Left forelimb (tissue), 1 donor: ENCODE data around the gene CYP26B1.
"Not testable (repeated sequence)": the region's sequence is repeated elsewhere in the genome, so short reads cannot be mapped to it uniquely, and the experiment has no call there.

Experiments
- DNase-seq: peaks from one replicate; pipeline ENCODE4 v3.0.0-alpha.2; 2018; ENCODE audit warnings: low spot score

The CYP26B1 gene

GRCh38 chr2:72109291-72109690 lies 38.4 kb downstream of the CYP26B1 start:
- no peak for DNase-seq

DNA sequence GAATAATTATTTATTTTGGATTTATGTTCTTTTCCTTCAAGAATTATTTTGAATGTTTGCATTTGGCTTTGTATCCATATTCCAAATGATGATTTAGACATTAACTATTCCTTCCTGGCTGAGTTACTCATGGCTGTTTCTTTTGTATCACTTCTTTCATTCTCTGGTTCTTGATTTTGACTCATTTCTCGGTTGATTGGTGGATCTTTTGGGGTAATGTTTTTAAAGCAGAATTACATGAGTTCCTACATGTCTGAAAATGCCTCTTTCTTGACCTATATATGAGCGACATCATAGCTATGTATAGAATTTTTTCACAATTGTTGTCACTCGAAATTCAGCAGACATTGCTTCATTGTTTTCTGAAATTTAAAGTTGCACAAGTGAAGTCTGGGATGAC lies 39.5 kb downstream of the CYP26B1 start:
- DNase-seq = no peak

DNA sequence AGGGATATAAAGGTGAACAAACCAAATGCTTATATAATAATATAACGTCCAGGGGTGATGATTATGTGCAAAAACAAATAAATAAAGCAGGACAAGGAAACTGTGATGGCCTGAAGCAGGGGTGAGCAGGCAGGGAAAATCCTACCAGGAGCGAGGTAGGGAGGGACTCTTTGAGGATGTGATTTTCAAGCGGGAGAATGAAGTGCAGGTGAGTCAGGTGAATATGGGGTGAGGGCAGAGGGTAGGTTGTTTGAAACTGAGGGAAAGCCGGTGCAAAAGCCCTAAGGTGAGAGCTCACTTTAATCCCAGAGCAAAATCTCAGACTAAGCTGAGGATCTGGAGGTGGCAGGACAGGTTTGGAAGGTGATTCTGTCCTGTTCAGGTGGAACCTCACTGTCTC lies 40.7 kb downstream of the CYP26B1 start:
- no peak for DNase-seq

- no peak for DNase-seq
Observed at GRCh38 chr2:72104821-72105588, 42.7 kb downstream of the CYP26B1 start.

DNA sequence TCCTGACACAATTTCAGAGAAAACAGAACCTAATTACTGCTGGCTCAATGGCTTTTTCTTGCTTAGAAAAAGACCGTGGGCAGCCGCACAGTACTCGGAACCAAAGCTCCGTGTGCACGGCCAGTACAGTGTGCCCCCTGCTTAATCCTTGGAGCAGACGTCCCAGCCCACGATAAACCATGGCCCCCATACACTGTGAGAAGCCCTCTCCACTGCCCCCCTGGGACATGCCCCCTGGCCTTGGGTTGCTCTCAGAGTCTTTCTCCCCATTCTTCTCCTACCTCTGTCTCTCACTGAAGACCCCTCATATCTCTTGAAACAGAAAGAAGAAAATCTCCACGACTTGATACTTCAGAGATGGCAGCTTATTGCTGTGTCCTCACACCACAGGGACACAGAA lies 44.0 kb downstream of the CYP26B1 start:
- DNase-seq = no peak

GRCh38 chr2:72103161-72103560 lies 44.5 kb downstream of the CYP26B1 start:
- no peak for DNase-seq

GRCh38 chr2:72098935-72099334 lies 48.7 kb downstream of the CYP26B1 start:
- no peak for DNase-seq

DNA sequence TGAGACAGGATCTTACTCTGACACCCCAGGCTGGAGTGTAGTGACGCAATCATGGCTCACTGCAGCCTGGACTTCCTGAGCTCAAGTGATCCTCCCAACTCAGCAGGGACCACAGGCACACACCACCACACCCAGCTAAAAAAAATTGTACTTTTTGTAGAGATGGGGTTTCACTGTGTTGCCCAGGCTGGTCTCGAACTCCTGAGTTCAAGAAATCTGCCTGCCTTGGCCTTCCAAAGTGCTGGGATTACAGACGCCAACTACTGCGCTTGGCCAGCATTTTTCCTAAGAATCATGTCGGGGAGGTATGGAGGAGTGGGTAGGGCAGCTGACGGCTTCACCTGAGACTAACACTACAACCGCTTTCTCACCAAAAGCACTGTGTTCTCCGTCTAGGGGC lies 50.4 kb downstream of the CYP26B1 start:
- DNase-seq = no peak

- no peak for DNase-seq
Observed at GRCh38 chr2:72096181-72096580, 51.5 kb downstream of the CYP26B1 start.

- no peak for DNase-seq
Observed at GRCh38 chr2:72095364-72095763, 52.3 kb downstream of the CYP26B1 start.

GRCh38 chr2:72094701-72095100 lies 53.0 kb downstream of the CYP26B1 start:
- no peak for DNase-seq

DNA sequence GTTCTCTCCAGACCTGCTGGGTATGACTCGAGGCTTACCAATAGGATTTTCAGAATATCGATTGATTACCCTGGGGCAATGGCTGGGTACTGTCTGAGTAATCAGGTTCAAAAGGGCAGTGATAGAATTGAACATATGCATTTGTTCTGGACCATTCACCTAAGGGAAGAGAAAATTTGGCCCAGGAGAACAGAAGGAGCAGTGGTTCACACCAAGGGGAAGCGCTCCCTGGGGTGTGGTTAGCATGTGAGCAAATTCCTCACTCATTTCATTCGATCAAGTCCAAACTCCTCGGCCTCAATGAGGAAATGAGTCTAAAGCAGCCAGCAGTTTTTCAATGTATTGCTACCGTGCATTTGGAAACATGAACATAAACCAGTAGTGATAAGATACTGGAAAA lies 55.6 kb downstream of the CYP26B1 start:
- no peak for DNase-seq

- no peak for DNase-seq
Observed at GRCh38 chr2:72090781-72091482, 56.7 kb downstream of the CYP26B1 start.

- no peak for DNase-seq
Observed at GRCh38 chr2:72090271-72090720, 57.4 kb downstream of the CYP26B1 start.

GRCh38 chr2:72089537-72089936 lies 58.1 kb downstream of the CYP26B1 start:
- no peak for DNase-seq

DNA sequence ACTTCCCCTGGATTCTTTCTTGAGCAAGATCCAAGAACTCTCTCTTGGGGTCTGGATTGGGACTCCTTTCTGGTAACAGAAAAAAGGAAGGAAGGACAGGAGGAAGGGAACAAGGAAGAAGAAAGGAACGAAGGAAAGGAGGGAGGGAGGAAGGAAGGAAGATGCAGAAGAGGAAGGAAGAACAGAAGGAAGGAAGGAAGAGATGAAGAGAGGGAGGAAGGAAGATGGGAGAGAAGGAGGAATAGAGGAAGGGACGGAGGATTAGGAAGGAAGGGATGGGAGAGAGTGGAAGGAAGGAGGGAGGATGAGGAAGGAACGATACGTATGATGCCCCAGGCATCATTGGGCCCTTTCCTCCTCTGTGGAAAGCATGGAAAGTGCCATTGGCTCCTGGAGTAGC lies 58.6 kb downstream of the CYP26B1 start:
- DNase-seq = no peak

DNA sequence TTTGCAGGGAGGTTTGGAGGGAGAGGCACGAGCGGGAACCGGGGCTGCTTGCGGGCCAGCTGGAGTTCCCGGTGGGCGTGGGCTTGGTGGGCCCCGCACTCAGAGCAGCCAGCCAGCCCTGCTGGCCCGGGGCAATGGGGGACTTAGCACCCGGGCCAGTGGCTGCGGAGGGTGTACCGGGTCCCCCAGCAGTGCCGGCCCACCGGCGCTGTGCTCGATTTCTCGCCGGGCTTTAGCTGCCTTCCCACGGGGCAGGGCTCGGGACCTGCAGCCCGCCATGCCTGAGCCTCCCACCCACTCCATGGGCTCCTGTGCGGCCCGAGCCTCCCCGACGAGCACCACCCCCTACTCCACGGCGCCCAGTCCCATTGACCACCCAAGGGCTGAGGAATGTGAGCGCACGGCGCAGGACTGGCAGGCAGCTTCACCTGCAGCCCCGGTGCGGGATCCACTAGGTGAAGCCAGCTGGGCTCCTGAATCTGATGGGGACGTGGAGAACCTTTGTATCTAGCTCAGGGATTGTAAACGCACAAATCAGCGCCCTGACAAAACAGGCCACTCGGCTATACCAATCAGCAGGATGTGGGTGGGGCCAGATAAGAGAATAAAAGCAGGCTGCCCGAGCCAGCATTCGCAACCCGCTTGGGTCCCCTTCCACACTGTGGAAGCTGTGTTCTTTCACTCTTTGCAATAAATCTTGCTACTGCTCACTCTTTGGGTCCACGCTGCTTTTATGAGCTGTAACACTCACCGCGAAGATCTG lies 60.6 kb downstream of the CYP26B1 start:
- DNase-seq = not testable (repeated sequence)

DNA sequence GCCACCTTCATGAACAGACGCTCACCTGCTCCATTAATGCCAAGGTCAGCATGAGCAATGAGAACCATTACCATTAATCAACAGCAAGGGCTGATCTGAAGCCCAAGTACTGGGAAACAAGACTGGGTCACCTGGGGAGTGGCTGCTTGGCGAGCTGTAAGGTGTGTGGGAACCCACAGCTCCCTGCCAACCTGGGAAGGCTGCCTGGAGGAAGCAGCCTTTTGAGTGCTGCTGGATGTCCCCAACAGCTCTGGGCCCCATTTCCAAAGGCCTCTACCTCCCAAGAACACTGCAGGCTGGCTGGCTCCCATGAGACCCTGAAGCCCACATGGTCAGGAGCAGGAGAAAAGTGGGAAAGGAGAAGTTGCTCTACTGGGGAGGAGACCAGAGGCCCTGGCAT lies 62.1 kb downstream of the CYP26B1 start:
- DNase-seq = no peak

DNA sequence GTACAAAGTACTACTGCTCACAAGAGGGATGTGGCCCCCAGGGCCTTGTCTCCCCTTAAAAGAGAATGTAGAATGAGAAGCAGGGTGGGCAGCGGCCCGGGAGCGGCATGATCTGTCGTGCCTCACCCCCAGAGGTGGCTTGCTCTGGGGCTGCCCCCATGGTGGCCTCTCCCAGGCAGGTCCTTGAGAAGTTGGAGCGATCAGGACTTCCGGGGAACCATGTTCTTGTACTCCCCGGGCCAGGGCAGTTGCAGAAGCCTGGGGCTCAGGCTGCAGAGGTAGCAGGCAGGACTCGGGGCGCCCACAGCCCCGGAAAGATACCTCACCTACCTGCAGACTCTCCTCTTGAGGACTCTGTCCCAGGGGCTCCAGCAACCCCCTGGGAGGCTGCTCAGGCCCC lies 62.6 kb downstream of the CYP26B1 start:
- no peak for DNase-seq

DNA sequence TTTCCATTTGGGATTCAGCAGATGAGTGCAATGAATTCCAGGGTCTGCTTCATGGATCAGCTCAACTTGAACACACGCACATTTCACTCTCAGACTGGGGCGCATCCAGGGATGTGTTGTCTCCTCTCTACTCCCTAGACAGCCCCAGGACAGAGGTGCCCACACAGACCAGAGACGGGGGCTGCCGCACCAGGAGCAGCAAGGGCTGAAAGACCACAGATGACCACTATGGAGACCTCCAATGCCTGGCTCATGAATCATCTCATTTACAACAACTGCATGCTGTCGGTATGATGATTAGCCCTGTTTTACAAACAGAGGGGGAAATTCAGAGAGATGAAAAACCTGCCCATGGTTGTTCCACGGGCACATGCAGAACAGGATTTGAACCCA lies 63.1 kb downstream of the CYP26B1 start:
- no peak for DNase-seq

GRCh38 chr2:72083751-72084583 lies 63.7 kb downstream of the CYP26B1 start:
- no peak for DNase-seq

DNA sequence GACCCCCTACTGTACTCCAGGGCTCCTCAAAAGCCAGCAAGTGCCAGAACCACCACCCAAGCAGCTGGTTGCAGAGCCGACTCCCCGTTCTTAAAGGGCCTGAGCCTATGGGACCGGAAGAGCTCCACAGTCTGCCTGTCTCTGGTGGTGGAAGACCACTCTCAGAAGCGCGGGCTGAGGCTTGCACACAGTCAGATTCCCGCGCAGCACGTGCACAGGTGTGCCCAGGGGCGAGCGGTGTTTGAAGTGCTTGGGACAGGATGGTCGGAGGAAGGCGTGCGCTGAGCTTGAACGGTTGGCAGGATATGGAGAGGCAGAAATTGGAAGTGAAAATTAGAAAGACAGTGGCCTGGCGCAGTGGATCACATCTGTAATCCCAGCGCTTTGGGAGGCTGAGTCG lies 64.8 kb downstream of the CYP26B1 start:
- DNase-seq = no peak
